GM19324 (cell line): ENCODE results near the gene IPO9.
"Not testable (repeated sequence)": the region's sequence is repeated elsewhere in the genome, so short reads cannot be mapped to it uniquely, and the experiment has no call there.

Source experiments
- ATAC-seq: cut with Tn5 transposase; IDR thresholded peaks from one replicate; pipeline ENCODE4 v1.9.1; 2021; ENCODE audit warnings: mild to moderate bottlenecking, moderate library complexity; ENCODE audit not compliant: unreplicated experiment, low FRiP score

The IPO9 gene

GRCh38 chr1:201900476-201900875, 71.5 kb downstream of the IPO9 start:
- no peak for ATAC-seq

DNA sequence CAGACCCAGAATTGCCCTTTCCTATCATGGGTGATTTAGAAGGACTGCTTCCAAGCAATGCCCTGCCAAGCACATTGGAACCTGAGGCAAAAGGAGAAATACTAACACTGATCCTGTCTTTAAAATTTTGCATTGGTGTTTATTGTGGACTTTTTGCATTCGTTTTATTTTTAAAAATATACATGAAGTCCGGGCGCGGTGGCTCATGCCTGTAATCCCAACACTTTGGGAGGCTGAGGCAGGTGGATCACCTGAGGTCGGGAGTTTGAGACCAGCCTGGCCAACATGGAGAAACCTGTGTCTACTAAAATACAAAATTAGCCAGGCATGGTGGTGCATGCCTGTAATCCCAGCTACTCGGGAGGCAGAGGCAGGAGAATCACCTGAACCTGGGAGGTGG, 72.1 kb downstream of the IPO9 start:
- not testable (repeated sequence) for ATAC-seq

GRCh38 chr1:201902198-201902597, 73.2 kb downstream of the IPO9 start:
- ATAC-seq = no peak

DNA sequence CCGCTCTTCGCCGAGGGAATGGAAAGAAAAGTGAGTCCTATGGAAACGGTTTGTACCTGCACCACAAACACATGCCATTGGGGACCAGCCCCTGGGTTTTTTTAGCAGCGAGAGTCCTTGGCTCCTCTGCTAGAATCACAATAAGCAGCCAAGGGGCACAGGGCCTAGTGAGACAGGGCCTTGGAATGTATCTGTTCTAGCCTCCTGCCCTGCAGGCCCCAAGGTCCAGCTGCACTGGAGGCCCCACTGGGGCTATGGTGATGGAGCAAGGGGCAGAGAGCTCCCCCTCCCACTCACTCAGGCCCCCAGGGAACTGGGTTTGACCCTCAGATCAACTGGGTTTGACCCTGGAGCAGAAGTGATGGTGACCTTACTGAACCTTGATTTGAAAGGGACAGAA, 74.2 kb downstream of the IPO9 start:
- no peak for ATAC-seq

GRCh38 chr1:201904579-201904978, 75.6 kb downstream of the IPO9 start:
- ATAC-seq = no peak

DNA sequence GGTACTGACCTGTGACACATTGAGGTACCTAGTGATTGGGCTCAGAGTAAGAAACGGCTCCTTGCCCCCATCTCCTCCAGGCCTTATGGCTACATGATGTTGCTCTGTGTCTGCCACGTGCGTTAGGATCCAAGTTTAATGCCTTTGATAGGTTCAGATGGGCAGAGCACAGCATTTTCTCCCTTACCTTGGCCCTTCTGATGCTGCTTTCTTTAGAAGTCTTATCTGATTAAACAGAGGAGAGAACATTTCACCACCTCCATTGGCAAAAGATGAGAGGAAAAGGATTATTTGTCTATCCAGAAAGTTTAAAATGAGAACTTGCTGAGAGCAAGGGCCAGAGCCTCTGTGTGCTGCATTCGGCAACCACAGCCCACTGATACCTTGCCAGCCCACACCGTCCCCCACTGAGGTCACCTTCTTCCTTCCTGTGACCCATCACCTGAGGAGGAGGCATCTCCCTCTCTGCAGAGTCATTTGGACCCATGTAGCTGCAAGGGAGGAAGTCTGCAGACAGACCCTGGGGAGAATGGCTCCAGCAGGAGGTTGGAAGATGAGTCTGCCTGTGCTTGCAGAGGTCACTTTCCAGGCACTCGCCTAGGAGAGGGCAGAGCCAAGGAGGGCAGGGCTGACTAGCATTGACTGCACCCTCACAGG, 76.4 kb downstream of the IPO9 start:
- ATAC-seq = no peak

DNA sequence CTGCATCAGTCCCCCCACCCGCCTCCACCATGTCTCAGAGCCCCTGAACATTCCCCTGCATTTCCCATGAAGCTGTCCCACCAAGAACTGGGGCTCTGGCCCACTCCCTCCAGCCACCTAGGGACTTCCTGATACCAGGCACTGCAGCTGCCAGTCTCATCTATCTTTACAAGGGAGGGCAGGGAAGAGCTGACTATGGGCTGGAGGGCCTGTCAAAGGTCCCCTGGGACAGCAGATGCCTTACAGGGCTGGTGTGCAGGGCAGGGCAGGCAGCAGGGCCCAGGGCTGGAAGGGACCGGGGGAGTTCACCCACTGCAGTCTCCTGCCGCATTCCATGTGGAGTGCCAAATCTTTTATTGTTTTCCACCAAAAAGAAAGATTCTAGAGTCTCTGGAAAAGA, 77.4 kb downstream of the IPO9 start:
- no peak for ATAC-seq

- ATAC-seq = no peak
Measured at GRCh38 chr1:201907621-201908020, 78.7 kb downstream of the IPO9 start.

DNA sequence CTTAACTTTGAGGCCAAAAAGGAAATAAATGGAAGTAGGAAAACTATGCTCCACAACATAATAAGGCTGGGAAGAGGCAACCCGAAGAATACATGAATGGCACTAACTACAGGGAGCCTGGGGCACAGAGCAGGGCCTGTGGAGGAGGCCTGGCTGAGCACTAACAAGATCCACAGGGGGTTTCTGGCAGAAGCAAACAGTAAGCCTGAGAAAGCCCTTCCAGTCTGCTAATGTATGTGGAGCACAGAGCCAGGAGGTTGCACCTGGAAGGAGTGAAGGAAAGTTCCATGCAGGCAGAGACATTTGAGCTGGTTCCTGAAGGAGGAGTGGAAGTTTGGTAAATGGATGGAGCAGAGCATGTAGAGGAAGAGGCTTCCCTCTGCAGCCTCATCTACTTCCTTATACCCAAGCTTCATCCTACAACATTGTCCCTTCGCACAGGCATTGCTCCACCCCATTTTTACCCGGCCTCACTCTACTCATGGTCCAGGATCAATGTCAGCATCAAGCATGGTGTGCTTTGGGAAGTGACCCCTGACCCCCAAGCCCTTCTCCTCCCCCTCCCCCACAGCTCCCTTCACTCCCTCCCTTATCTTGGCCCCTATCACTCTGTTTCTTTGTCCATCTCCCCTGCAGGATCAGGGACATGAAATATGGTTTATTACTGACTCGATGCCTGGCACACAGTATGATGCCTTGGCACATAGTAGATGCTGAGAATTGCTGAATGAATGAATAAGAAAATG, 83.0 kb downstream of the IPO9 start:
- no peak for ATAC-seq

GRCh38 chr1:201912832-201913231, 83.9 kb downstream of the IPO9 start:
- no peak for ATAC-seq

DNA sequence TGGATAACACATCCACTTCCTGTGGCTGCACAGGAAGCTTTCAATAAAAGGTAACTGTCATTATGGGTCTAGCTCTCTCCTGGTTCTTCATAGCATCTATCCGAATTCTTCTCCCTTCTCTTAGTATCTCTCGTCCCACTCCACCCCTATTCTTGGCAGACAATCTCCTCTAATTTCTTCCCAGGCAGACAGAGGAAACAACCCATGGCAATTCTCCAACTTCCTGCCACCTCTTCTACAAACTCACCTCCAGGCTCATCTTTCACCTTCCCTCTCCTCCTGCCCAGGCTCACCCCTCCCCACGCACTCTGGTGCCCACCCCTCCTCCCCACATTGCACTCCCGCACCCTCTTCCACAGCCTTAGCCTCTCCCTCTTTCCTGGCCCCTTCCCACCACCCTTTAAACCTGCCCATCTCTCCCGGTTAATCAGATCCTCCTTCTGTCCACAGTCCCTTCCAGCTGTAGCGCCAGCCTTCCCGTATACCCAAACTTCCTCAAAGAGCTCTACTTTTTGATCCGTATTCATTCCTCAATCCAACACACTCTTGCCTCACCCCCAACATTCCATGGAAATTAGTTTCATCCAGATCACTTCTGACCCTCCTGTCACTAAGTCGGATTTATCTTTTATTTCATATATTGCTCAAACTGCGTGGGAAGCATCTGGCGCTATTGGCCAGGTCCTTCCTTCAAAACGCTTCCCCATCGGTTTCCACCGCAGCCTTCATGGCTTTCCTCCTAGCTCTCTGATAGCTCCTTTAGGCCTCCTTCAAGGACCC, 85.7 kb downstream of the IPO9 start:
- ATAC-seq = no peak

- ATAC-seq = no peak
Measured at GRCh38 chr1:201916649-201917249, 87.8 kb downstream of the IPO9 start.

DNA sequence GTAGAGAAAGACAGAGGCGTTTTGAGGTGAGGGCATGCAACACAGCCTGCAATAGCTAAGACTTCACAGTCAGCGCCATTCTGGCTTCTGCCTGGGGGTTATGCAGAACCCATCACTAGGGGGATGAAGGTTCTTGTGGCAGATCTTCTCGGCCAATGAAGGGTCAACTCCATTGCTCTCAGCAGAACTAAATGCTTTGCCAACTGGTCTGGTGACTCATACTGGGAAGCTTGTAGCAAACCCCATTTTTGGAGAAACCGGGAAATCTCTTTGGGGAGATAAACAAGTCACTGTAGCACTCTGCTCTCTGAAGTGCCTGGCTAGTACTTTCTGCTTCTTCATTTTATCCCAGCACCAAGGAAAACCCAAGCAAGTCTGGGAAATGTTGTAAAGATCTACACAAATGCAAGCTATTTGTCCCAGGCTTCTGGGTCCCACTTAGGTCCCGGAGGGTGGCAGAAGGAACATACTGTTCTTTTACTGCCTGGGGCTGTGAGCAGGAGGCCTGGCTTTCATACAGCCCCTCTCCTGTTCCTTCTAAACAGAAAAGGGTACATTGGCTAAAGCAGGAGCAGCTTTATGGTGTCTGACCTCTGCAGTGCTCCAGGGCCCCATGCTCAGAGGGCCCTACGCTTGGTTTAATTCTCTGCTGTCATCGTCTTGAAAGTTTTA, 88.5 kb downstream of the IPO9 start:
- no peak for ATAC-seq

DNA sequence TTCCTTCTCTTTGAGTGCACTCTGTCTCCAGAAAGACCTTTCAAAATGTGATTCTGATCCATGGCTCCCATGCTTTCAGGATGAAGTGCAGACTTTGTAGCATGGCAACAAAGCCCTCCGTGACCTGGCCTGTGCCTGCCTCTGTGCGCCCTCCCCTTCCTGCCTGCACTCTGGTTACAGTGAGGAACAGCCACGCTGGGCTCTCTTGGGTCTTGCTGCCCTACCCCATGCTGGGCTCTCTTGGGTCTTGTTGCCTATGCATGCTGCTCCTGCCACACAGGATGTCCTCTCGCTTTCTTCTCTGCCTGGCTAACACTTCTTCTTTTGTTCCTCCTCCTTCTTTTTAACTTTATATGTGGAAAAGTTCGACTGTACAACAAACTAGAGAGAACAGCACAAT, 89.4 kb downstream of the IPO9 start:
- no peak for ATAC-seq

DNA sequence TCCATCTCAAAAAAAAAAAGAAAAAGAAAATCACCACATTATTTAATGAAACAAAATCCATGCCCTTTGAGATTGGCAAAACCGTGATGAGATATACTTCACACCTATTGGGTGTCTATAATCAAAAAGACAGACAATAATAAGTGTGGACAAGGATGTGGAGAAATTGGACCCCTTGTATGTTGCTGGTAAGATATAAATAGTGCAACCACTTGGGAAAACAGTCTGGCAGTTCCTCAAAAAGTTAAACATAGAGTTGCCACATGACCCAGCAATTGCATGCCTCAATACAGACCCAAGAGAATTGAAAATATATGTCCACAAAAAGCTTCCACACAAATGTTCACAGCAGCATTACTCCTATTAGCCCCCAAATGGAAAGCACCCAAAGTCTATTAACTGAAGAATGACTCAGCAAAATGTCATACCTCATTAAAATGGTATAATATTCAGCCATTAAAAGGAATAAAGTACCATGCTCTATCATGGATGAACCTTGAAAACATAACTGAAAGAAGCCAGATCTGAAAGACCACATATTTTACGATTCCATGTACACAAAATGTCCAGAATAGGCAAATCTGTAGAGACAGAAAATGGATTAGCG, 93.1 kb downstream of the IPO9 start:
- no peak for ATAC-seq

GRCh38 chr1:201925301-201925567, 96.3 kb downstream of the IPO9 start:
- no peak for ATAC-seq

- no peak for ATAC-seq
Measured at GRCh38 chr1:201925981-201926645, 97.2 kb downstream of the IPO9 start.

DNA sequence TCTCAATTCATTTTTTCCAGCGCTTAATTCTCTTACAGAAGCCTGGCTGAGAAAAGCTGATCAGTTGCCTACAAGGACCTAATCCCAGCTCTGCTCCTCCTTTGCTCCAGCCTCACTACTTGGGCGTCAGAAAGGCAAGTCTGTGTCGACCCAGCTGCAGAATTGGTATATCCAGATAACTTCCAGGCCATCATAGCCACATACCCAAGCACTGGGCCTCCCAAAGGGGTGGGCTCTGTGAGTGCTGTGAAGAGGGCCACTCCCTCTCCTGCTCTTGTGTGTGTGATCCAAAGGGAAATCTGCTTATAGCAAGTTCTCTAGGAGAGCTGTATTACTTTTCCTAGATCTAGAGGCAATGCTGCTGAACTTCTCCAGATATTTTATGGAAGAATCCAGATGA, 99.3 kb downstream of the IPO9 start:
- no peak for ATAC-seq

DNA sequence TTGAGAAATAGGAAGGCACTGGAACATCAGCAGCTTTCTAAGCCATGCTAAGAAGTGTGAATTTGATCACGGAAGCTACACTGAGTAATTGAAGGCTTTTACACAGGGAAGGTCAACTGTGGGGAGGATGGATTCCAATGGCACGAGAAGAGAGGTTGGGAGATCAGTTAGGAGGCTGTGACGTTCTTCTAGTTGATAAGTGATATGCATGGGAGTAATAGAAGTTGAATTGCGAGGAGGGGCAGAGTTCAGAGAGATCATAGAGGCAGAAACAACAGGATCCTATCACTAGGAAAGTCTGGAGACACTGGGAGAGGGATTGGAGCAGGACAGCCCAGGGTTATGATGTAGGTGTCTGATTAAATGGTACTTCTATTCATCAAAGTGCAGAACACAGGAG, 101.2 kb downstream of the IPO9 start:
- ATAC-seq = no peak

GRCh38 chr1:201930803-201931202, 101.8 kb downstream of the IPO9 start:
- ATAC-seq = no peak
